K562 (cell line): Measurements from ENCODE around the gene ITGA1. TPM values are rescaled to one million over a fixed set of nuclear protein-coding genes. Genes with fewer than 3 reads are reported as not detected.

Source experiments
- ATAC-seq: fragments of 200-7000 bp; cut with Tn5 transposase; 3 replicates; pipeline ENCODE4 v1.9.1; 2020; ENCODE audit warnings: moderate library complexity
- BruUV-seq: library from RNA; stranded (reverse); fragments of 400-500 nt; replicated peaks from 2 replicates; lab custom pipeline; 2021; lab: Mats Ljungman, UMichigan
- CTCF ChIA-PET: fragments of 300-600 bp; formaldehyde crosslinking; extraction: SDS; loops from one replicate; lab custom pipeline; 2021; ENCODE audit warnings: low intra/inter-chr PET ratio; lab: Yijun Ruan, JAX
- POLR2A ChIA-PET: fragments of 300-600, 350-650 bp; sonication (Branson Sonifier 250); formaldehyde crosslinking; extraction: SDS; loops from one replicate; lab custom pipeline; 2021; ENCODE audit warnings: antibody characterized with exemption, inconsistent platforms; lab: Yijun Ruan, JAX
- DNase-seq, 4 experiments: peaks; one replicate each; pipeline versions ENCODE4 v3.0.0 to v3.0.0-alpha.2; 2011 to 2018; ENCODE audit warnings: low spot score in 3 of 4, mixed read lengths in 3 of 4; ENCODE audit errors: extremely low read depth in 1 of 4
- FAIRE-seq: peaks from 2 replicates; lab custom pipeline; 2011; peaks lifted over from hg19 to GRCh38; lab: Jason Lieb, UNC
- H2AFZ ChIP-seq: 2 replicates; pipeline ENCODE4 v1.6.0; 2011; ENCODE audit warnings: low read depth, low read length, control low read depth, inconsistent platforms
- H3K27ac ChIP-seq: fragments of 200-600 bp; 3 replicates; pipeline ENCODE4 v1.8.0; 2011; ENCODE audit warnings: low read depth, mild to moderate bottlenecking, control low read depth, inconsistent platforms, low read length, moderate library complexity, mixed read lengths; ENCODE audit errors: extremely low read depth
- H3K27me3 ChIP-seq, 2 experiments: fragments of 300-600 bp in 1 of 2; 2 replicates in 1 of 2; 3 replicates in 1 of 2; pipeline versions ENCODE4 v1.6.0 to v1.8.0; 2011; ENCODE audit warnings: inconsistent platforms in 2 of 2, low read length in 2 of 2, mild to moderate bottlenecking in 1 of 2, mixed read lengths in 1 of 2, moderate library complexity in 1 of 2; ENCODE audit not compliant: control insufficient read depth in 2 of 2, insufficient read depth in 2 of 2
- H3K36me3 ChIP-seq: fragments of 300-600 bp; 3 replicates; pipeline ENCODE4 v1.8.0; 2011; ENCODE audit warnings: mild to moderate bottlenecking, low read length, inconsistent platforms; ENCODE audit not compliant: control insufficient read depth, insufficient read depth
- H3K4me1 ChIP-seq, 2 experiments: fragments of 200-600 bp in 1 of 2; replicated peaks in 1 of 2; 2 replicates in 1 of 2; 3 replicates in 1 of 2; pipeline versions ENCODE4 v1.5.1 to v1.8.0; 2011; ENCODE audit warnings: inconsistent platforms in 2 of 2, low read length in 2 of 2, mild to moderate bottlenecking in 1 of 2, mixed read lengths in 1 of 2, moderate library complexity in 1 of 2; ENCODE audit not compliant: control insufficient read depth in 2 of 2, insufficient read depth in 2 of 2
- H3K4me2 ChIP-seq: 2 replicates; pipeline ENCODE4 v1.6.1; 2011; ENCODE audit warnings: low read length, control low read depth, inconsistent platforms, mixed read lengths; ENCODE audit not compliant: insufficient read depth
- H3K4me3 ChIP-seq: fragments of 200-600 bp; sonication (generic), shearing (Covaris generic); 2 replicates; pipeline ENCODE4 v1.5.1; 2016; ENCODE audit warnings: control low read depth, inconsistent platforms
- H3K79me2 ChIP-seq: fragments of 200-600 bp; 3 replicates; pipeline ENCODE4 v1.8.0; 2011; ENCODE audit warnings: low read length, inconsistent platforms; ENCODE audit not compliant: control insufficient read depth, insufficient read depth
- H3K9ac ChIP-seq, 2 experiments: 2 replicates each; pipeline versions ENCODE4 v1.6.0 to v1.6.1; 2011; ENCODE audit warnings: low read depth in 2 of 2, low read length in 2 of 2, control low read depth in 1 of 2, inconsistent platforms in 1 of 2, mild to moderate bottlenecking in 1 of 2, mixed read lengths in 1 of 2; ENCODE audit not compliant: insufficient read depth in 1 of 2
- H3K9me1 ChIP-seq: one replicate; pipeline ENCODE4 v1.6.0; 2011; ENCODE audit warnings: inconsistent platforms, mild to moderate bottlenecking, low read length, moderate library complexity; ENCODE audit not compliant: control insufficient read depth, insufficient read depth
- H3K9me3 ChIP-seq: replicated peaks from 2 replicates; pipeline ENCODE4 v1.5.1; 2011; ENCODE audit warnings: low read depth, low read length, inconsistent platforms; ENCODE audit not compliant: control insufficient read depth, insufficient read depth
- H4K20me1 ChIP-seq: replicated peaks from 2 replicates; pipeline ENCODE4 v1.6.1; 2011; ENCODE audit warnings: low read length, inconsistent platforms, mixed read lengths; ENCODE audit not compliant: control insufficient read depth, insufficient read depth
- ARID1B ChIP-seq: fragments of 450-650 bp; IDR thresholded peaks from 2 replicates; pipeline ENCODE4 v1.6.1; 2016; ENCODE audit warnings: antibody characterized with exemption, mild to moderate bottlenecking, inconsistent platforms
- DACH1 ChIP-seq: fragments of 450-650 bp; IDR thresholded peaks from 2 replicates; pipeline ENCODE4 v1.6.1; 2018; ENCODE audit not compliant: partially characterized antibody
- E4F1 ChIP-seq: fragments of 250-450 bp; sonication (Bioruptor Pico); IDR thresholded peaks from 2 replicates; pipeline ENCODE4 v1.5.0; 2021; ENCODE audit warnings: mild to moderate bottlenecking, borderline replicate concordance
- HDGF ChIP-seq: fragments of 450-650 bp; IDR thresholded peaks from 2 replicates; pipeline ENCODE4 v1.6.1; 2016
- KLF16 ChIP-seq: IDR thresholded peaks from 2 replicates; pipeline ENCODE4 v1.6.1; 2016; ENCODE audit warnings: antibody characterized with exemption
- NFE2 ChIP-seq: IDR thresholded peaks from 2 replicates; pipeline ENCODE4 v1.6.1; 2014; ENCODE audit warnings: antibody characterized with exemption, low read depth
- SIX5 ChIP-seq, 2 experiments: IDR thresholded peaks; 2 replicates each; pipeline ENCODE4 v1.6.1; 2011; ENCODE audit warnings: low read length in 2 of 2, borderline replicate concordance in 1 of 2, low read depth in 1 of 2, mild to moderate bottlenecking in 1 of 2, moderate library complexity in 1 of 2; ENCODE audit not compliant: insufficient read depth in 1 of 2
- SNRNP70 ChIP-seq: fragments of 200-400 bp; formaldehyde crosslinking; optimal IDR thresholded peaks from 2 replicates; pipeline ENCODE3; 2017; ENCODE audit warnings: low read depth, low read length
- ZNF217 ChIP-seq: sonication (generic); formaldehyde crosslinking; IDR thresholded peaks from 2 replicates; pipeline ENCODE4 v1.8.0; 2022; ENCODE audit warnings: mild to moderate bottlenecking, missing genetic modification reagents
- ZNF277 ChIP-seq: fragments of 250-450 bp; sonication (Bioruptor Pico); IDR thresholded peaks from 2 replicates; pipeline ENCODE4 v1.8.0; 2022; ENCODE audit warnings: inconsistent platforms, mild to moderate bottlenecking, moderate library complexity, borderline replicate concordance
- ZNF512 ChIP-seq: IDR thresholded peaks from 2 replicates; pipeline ENCODE4 v1.6.1; 2016; ENCODE audit warnings: missing genetic modification characterization, missing compliant biosample characterization
- WGBS: fragments of 100-300 bp; shearing (Covaris generic); methylation state at CpG from one replicate; pipeline ENCODE4 v1.1.6; 2016; ENCODE audit warnings: low coverage, mixed read lengths; ENCODE audit not compliant: insufficient coverage; ENCODE audit errors: missing lambda C conversion rate; 5-methylcytosine and 5-hydroxymethylcytosine counted together
- in situ Hi-C: fragments of 300-500 bp; cut with MboI; formaldehyde crosslinking; loops from 4 replicates; pipeline ENCODE4 v1.15.0; 2018; ENCODE audit warnings: inconsistent platforms, mixed read lengths
- intact Hi-C: fragments of 100-400 bp; cut with micrococcal nuclease; formaldehyde crosslinking; loops from 2 replicates; pipeline ENCODE4 v1.14.2; 2022
- polyA plus RNA-seq, 8 experiments: library from polyadenylated mRNA; depleted of rRNA in 4 of 8; stranded (reverse) in 5 of 8; unstranded in 3 of 8; fragments of >200 nt; fragmentation: Nextera tagmentation in 2 of 8; fragmentation: Illumina TruSeq in 1 of 8; extraction: Ambion mirVana in 2 of 8; extraction: Trizol in 1 of 8; gene quantifications; 2 replicates each; pipeline versions ENCODE4 v1.2.1 to v1.2.3, GENCODE V29; 2011 to 2014; ENCODE audit warnings: inconsistent platforms in 1 of 8, missing spikeins in 1 of 8
- total RNA-seq, 7 experiments: library from RNA; depleted of rRNA in 6 of 7; stranded (reverse); fragments of >200 nt in 6 of 7; fragmentation: Illumina TruSeq in 2 of 7; extraction: Trizol in 2 of 7; gene quantifications; 2 replicates each; pipeline versions ENCODE4 v1.2.1 to v1.2.3, GENCODE V29; 2011 to 2021; ENCODE audit warnings: low replicate concordance in 1 of 7

The ITGA1 gene
- total and polyA plus RNA-seq, 9 of the 15 experiments (the other 6 are each of a cell fraction or from before 2014, with no cell fraction given), result 0.04 to 0.22 TPM; not detected in 7

DNA sequence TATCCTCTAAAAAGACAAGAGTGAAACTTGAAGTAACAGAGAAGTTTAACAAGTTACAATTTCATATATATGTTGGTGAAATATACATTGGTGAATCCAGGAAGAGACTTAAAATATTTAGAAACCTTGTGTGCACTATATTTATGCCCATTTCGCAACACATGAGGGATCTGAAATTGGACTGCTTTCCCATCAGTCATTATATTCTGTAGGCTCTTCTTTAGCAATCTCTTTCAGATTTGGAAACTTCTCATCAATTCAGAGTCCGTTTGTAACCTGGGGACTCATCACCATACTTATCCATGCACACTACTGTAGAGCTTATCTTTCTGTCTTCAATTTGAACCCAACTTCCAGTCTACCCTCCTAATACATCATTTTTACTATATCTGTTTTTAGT lies 2.1 kb downstream of the ITGA1 start:
- POLR2A ChIA-PET, result interaction anchor here (1.4 kb wide), 1 partner anchor 9 kb away, joined by 4 read pairs; no protein-coding TSS in a partner anchor
- Histone ChIP-seq H3K9me3 (no peaks in the 10 kb centered on the region), H2AFZ (no peak overlapping the region), H3K27me3 (peaks cover 0 to 10% of the 10 kb centered on the region in 2 experiments; a peak in 2 of 5 replicates), H4K20me1 (no peaks in the 10 kb centered on the region), H3K4me3 (no peak overlapping the region), H3K4me1 (peaks cover 0 to 9% of the 10 kb centered on the region in 2 experiments; a peak in 2 of 5 replicates), H3K27ac (no peak overlapping the region), H3K9ac (no peak overlapping the region), H3K9me1 (no peaks in the 10 kb centered on the region), H3K36me3 (no peaks in the 10 kb centered on the region), H3K4me2 (no peak overlapping the region), H3K79me2 (no peaks in the 10 kb centered on the region)
- CTCF ChIA-PET, result no interaction called here
- TF ChIP-seq E4F1 (no peak), ZNF277 (CRISPR knock-in tag) (no peak), HDGF (no peak), ZNF512 (tag) (no peak), SIX5 (IDR thresholded peaks at IDR 0.05; ENCODE audit: borderline replicate concordance in 1 of 2, insufficient read depth in 1 of 2, low read depth in 1 of 2, low read length in 2 of 2) (no peak), SNRNP70 (no peak), KLF16 (no peak), ARID1B (no peak), ZNF217 (CRISPR knock-in tag) (no peak), NFE2 (no peak), DACH1 (no peak)
- intact Hi-C loops, result no loop called here
- in situ Hi-C loops, result no loop called here
- no peak for FAIRE-seq
- DNase-seq, result no peak
- WGBS, result 4% methylated on average over 2 of the region's 2 CpGs
- no peak for ATAC-seq
- BruUV-seq, result no TSS peak
